K562 (cell line): ENCODE measurements around the gene BRPF1. TPM values are rescaled to one million over a fixed set of nuclear protein-coding genes. Genes with fewer than 3 reads are reported as not detected.

ENCODE experiments used
- ATAC-seq: fragments of 200-7000 bp; cut with Tn5 transposase; 3 replicates; pipeline ENCODE4 v1.9.1; 2020; ENCODE audit warnings: moderate library complexity
- BruUV-seq: library from RNA; stranded (reverse); fragments of 400-500 nt; replicated peaks from 2 replicates; lab custom pipeline; 2021; lab: Mats Ljungman, UMichigan
- CTCF ChIA-PET: fragments of 300-600 bp; formaldehyde crosslinking; extraction: SDS; loops from one replicate; lab custom pipeline; 2021; ENCODE audit warnings: low intra/inter-chr PET ratio; lab: Yijun Ruan, JAX
- POLR2A ChIA-PET: fragments of 300-600, 350-650 bp; sonication (Branson Sonifier 250); formaldehyde crosslinking; extraction: SDS; loops from one replicate; lab custom pipeline; 2021; ENCODE audit warnings: antibody characterized with exemption, inconsistent platforms; lab: Yijun Ruan, JAX
- DNase-seq, 4 experiments: peaks; one replicate each; pipeline versions ENCODE4 v3.0.0 to v3.0.0-alpha.2; 2011 to 2018; ENCODE audit warnings: low spot score in 3 of 4, mixed read lengths in 3 of 4; ENCODE audit errors: extremely low read depth in 1 of 4
- FAIRE-seq: peaks from 2 replicates; lab custom pipeline; 2011; peaks lifted over from hg19 to GRCh38; lab: Jason Lieb, UNC
- H2AFZ ChIP-seq: 2 replicates; pipeline ENCODE4 v1.6.0; 2011; ENCODE audit warnings: low read depth, low read length, control low read depth, inconsistent platforms
- H3K27ac ChIP-seq: fragments of 200-600 bp; 3 replicates; pipeline ENCODE4 v1.8.0; 2011; ENCODE audit warnings: low read depth, mild to moderate bottlenecking, control low read depth, inconsistent platforms, low read length, moderate library complexity, mixed read lengths; ENCODE audit errors: extremely low read depth
- H3K27me3 ChIP-seq, 2 experiments: fragments of 300-600 bp in 1 of 2; 2 replicates in 1 of 2; 3 replicates in 1 of 2; pipeline versions ENCODE4 v1.6.0 to v1.8.0; 2011; ENCODE audit warnings: inconsistent platforms in 2 of 2, low read length in 2 of 2, mild to moderate bottlenecking in 1 of 2, mixed read lengths in 1 of 2, moderate library complexity in 1 of 2; ENCODE audit not compliant: control insufficient read depth in 2 of 2, insufficient read depth in 2 of 2
- H3K36me3 ChIP-seq: fragments of 300-600 bp; 3 replicates; pipeline ENCODE4 v1.8.0; 2011; ENCODE audit warnings: mild to moderate bottlenecking, low read length, inconsistent platforms; ENCODE audit not compliant: control insufficient read depth, insufficient read depth
- H3K4me1 ChIP-seq, 2 experiments: fragments of 200-600 bp in 1 of 2; replicated peaks in 1 of 2; 2 replicates in 1 of 2; 3 replicates in 1 of 2; pipeline versions ENCODE4 v1.5.1 to v1.8.0; 2011; ENCODE audit warnings: inconsistent platforms in 2 of 2, low read length in 2 of 2, mild to moderate bottlenecking in 1 of 2, mixed read lengths in 1 of 2, moderate library complexity in 1 of 2; ENCODE audit not compliant: control insufficient read depth in 2 of 2, insufficient read depth in 2 of 2
- H3K4me2 ChIP-seq: 2 replicates; pipeline ENCODE4 v1.6.1; 2011; ENCODE audit warnings: low read length, control low read depth, inconsistent platforms, mixed read lengths; ENCODE audit not compliant: insufficient read depth
- H3K4me3 ChIP-seq: fragments of 200-600 bp; sonication (generic), shearing (Covaris generic); 2 replicates; pipeline ENCODE4 v1.5.1; 2016; ENCODE audit warnings: control low read depth, inconsistent platforms
- H3K79me2 ChIP-seq: fragments of 200-600 bp; 3 replicates; pipeline ENCODE4 v1.8.0; 2011; ENCODE audit warnings: low read length, inconsistent platforms; ENCODE audit not compliant: control insufficient read depth, insufficient read depth
- H3K9ac ChIP-seq, 2 experiments: 2 replicates each; pipeline versions ENCODE4 v1.6.0 to v1.6.1; 2011; ENCODE audit warnings: low read depth in 2 of 2, low read length in 2 of 2, control low read depth in 1 of 2, inconsistent platforms in 1 of 2, mild to moderate bottlenecking in 1 of 2, mixed read lengths in 1 of 2; ENCODE audit not compliant: insufficient read depth in 1 of 2
- H3K9me1 ChIP-seq: one replicate; pipeline ENCODE4 v1.6.0; 2011; ENCODE audit warnings: inconsistent platforms, mild to moderate bottlenecking, low read length, moderate library complexity; ENCODE audit not compliant: control insufficient read depth, insufficient read depth
- H3K9me3 ChIP-seq: replicated peaks from 2 replicates; pipeline ENCODE4 v1.5.1; 2011; ENCODE audit warnings: low read depth, low read length, inconsistent platforms; ENCODE audit not compliant: control insufficient read depth, insufficient read depth
- H4K20me1 ChIP-seq: replicated peaks from 2 replicates; pipeline ENCODE4 v1.6.1; 2011; ENCODE audit warnings: low read length, inconsistent platforms, mixed read lengths; ENCODE audit not compliant: control insufficient read depth, insufficient read depth
- AFF1 ChIP-seq, 2 experiments: fragments of 450-650 bp; IDR thresholded peaks; 2 replicates each; pipeline ENCODE4 v1.6.1; 2018; ENCODE audit warnings: mild to moderate bottlenecking in 2 of 2, low read depth in 1 of 2; ENCODE audit not compliant: partially characterized antibody in 2 of 2
- BRCA1 ChIP-seq, 2 experiments: fragments of 450-650 bp in 1 of 2; sonication (generic) in 1 of 2; formaldehyde crosslinking in 1 of 2; IDR thresholded peaks; 2 replicates each; pipeline versions ENCODE4 v1.5.0 to v1.6.1; 2017 to 2020; ENCODE audit warnings: mild to moderate bottlenecking in 1 of 2, missing genetic modification reagents in 1 of 2
- CTCF ChIP-seq, 3 experiments: IDR thresholded peaks in 2 of 3; conservative IDR thresholded peaks in 1 of 3; 2 replicates each; pipeline ENCODE4 v1.5.1; 2011 to 2012; ENCODE audit warnings: low read length in 3 of 3, mild to moderate bottlenecking in 3 of 3, control low read depth in 2 of 3, improper control_type of control experiment in 1 of 3, inconsistent platforms in 1 of 3, low read depth in 1 of 3, mixed read lengths in 1 of 3, moderate library complexity in 1 of 3; ENCODE audit not compliant: insufficient read depth in 2 of 3
- EHMT2 ChIP-seq: fragments of 450-650 bp; IDR thresholded peaks from 2 replicates; pipeline ENCODE4 v1.6.1; 2018; ENCODE audit warnings: antibody characterized with exemption
- FOXJ2 ChIP-seq: fragments of 200-800 bp; sonication (Bioruptor generic); IDR thresholded peaks from 2 replicates; pipeline ENCODE4 v1.6.1; 2016; ENCODE audit warnings: missing genetic modification characterization, missing compliant biosample characterization
- NFRKB ChIP-seq: fragments of 450-650 bp; IDR thresholded peaks from 2 replicates; pipeline ENCODE4 v1.6.1; 2016; ENCODE audit warnings: low read depth
- RBM34 ChIP-seq: fragments of 200-400 bp; formaldehyde crosslinking; IDR thresholded peaks from 2 replicates; pipeline ENCODE4 v1.6.1; 2018; ENCODE audit warnings: low read length, borderline replicate concordance; ENCODE audit not compliant: insufficient read depth
- ZNF583 ChIP-seq: fragments of 250-450 bp; sonication (Bioruptor Pico); IDR thresholded peaks from 2 replicates; pipeline ENCODE4 v1.4.0; 2020
- WGBS: fragments of 100-300 bp; shearing (Covaris generic); methylation state at CpG from one replicate; pipeline ENCODE4 v1.1.6; 2016; ENCODE audit warnings: low coverage, mixed read lengths; ENCODE audit not compliant: insufficient coverage; ENCODE audit errors: missing lambda C conversion rate; 5-methylcytosine and 5-hydroxymethylcytosine counted together
- in situ Hi-C: fragments of 300-500 bp; cut with MboI; formaldehyde crosslinking; loops from 4 replicates; pipeline ENCODE4 v1.15.0; 2018; ENCODE audit warnings: inconsistent platforms, mixed read lengths
- intact Hi-C: fragments of 100-400 bp; cut with micrococcal nuclease; formaldehyde crosslinking; loops from 2 replicates; pipeline ENCODE4 v1.14.2; 2022
- polyA plus RNA-seq, 8 experiments: library from polyadenylated mRNA; depleted of rRNA in 4 of 8; stranded (reverse) in 5 of 8; unstranded in 3 of 8; fragments of >200 nt; fragmentation: Nextera tagmentation in 2 of 8; fragmentation: Illumina TruSeq in 1 of 8; extraction: Ambion mirVana in 2 of 8; extraction: Trizol in 1 of 8; gene quantifications; 2 replicates each; pipeline versions ENCODE4 v1.2.1 to v1.2.3, GENCODE V29; 2011 to 2014; ENCODE audit warnings: inconsistent platforms in 1 of 8, missing spikeins in 1 of 8
- total RNA-seq, 7 experiments: library from RNA; depleted of rRNA in 6 of 7; stranded (reverse); fragments of >200 nt in 6 of 7; fragmentation: Illumina TruSeq in 2 of 7; extraction: Trizol in 2 of 7; gene quantifications; 2 replicates each; pipeline versions ENCODE4 v1.2.1 to v1.2.3, GENCODE V29; 2011 to 2021; ENCODE audit warnings: low replicate concordance in 1 of 7
- TF ChIP-seq, protein P1 (sequence below): fragments of 200-400 bp; formaldehyde crosslinking; IDR thresholded peaks from 2 replicates; pipeline ENCODE4 v1.6.1; 2017; ENCODE audit warnings: mild to moderate bottlenecking, low read depth, low read length, moderate library complexity
- TF ChIP-seq, protein P2 (sequence below): fragments of 250-450 bp; sonication (Bioruptor Pico); IDR thresholded peaks from 2 replicates; pipeline ENCODE4 v1.8.0; 2022; ENCODE audit warnings: inconsistent platforms

The BRPF1 gene
- total and polyA plus RNA-seq, 9 of the 15 experiments (the other 6 are each of a cell fraction or from before 2014, with no cell fraction given), result 1.1 to 40.2 (median 23.5) TPM

DNA sequence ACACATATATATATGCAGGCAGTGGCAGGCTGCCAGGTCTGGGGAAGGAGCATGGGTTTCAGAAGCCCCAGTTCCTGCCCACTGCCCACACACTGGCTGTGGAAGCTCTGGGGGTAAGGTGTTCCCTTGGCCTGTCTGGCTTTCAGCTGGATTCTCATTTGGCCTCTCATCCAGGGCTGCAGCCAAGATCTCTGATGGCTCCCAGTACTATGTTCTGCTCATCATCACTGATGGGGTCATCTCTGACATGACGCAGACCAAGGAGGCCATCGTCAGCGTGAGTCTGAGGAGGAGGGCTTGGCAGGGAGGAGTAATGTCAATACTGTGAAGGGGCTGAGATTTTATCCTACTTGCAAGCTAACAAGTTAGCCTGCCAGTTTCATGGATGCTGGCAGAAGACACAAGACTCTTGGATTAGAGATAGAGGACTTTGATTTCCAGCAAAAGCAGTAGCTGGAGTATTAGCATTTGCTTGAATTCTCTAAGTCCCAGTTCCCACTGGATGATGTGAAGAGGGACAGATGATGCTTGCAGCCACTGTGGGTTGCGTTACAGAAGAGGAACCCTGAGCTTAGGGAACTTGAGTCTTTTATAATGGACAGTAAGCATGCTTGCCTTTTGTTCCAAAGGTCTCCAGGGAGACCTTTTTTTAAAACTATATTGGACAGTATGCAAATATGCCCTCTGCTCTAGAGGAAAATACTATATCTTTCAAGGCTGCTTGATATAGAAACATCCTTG is 5.6 kb upstream of the BRPF1 start:
- Histone ChIP-seq H4K20me1 (no peaks in the 10 kb centered on the region), H3K4me2 (no peak overlapping the region), H3K9ac (no peak overlapping the region), H3K27ac (no peak overlapping the region), H3K27me3 (peaks cover 0 to 5% of the 10 kb centered on the region in 2 experiments; a peak in 2 of 5 replicates), H3K36me3 (no peaks in the 10 kb centered on the region), H3K79me2 (no peaks in the 10 kb centered on the region), H2AFZ (no peak overlapping the region), H3K4me1 (peaks cover 17 to 24% of the 10 kb centered on the region in 2 experiments), H3K9me1 (no peaks in the 10 kb centered on the region), H3K9me3 (no peaks in the 10 kb centered on the region), H3K4me3 (no peak overlapping the region)
- DNase-seq (no peak), ATAC-seq (no peak), FAIRE-seq (no peak)
- ChIA-PET CTCF (interaction anchor here (0.6 kb wide), 1 partner anchor 1013 kb away, joined by 3 read pairs; no protein-coding TSS in a partner anchor), POLR2A (no interaction called here)
- no TSS peak for BruUV-seq
- WGBS, result 34% methylated on average over 4 of the region's 4 CpGs
- intact Hi-C loops (loop anchor here (10.0 kb wide), 1 partner anchor 599 kb away; the partner anchor contains the start of gene SEC13), in situ Hi-C loops (loop anchor here (10.0 kb wide), 1 partner anchor 221 kb away; no protein-coding TSS in a partner anchor)
- TF ChIP-seq NFRKB (no peak), AFF1 (IDR thresholded peaks at IDR 0.05; ENCODE audit: low read depth in 1 of 2, partially characterized antibody in 2 of 2) (no peak), EHMT2 (no peak), CTCF (IDR thresholded peaks at IDR 0.05 in 2 of 3, conservative IDR thresholded peaks at IDR 0.05 in 1 of 3; ENCODE audit: insufficient read depth in 2 of 3, low read depth in 1 of 3, low read length in 3 of 3) (no peak), ZNF583 (CRISPR knock-in tag) (no peak), BRCA1 (IDR thresholded peaks at IDR 0.05) (no peak), BRCA1 (CRISPR knock-in tag; IDR thresholded peaks at IDR 0.05) (no peak), RBM34 (no peak), FOXJ2 (tag) (no peak)
- TF ChIP-seq, protein P1, sequence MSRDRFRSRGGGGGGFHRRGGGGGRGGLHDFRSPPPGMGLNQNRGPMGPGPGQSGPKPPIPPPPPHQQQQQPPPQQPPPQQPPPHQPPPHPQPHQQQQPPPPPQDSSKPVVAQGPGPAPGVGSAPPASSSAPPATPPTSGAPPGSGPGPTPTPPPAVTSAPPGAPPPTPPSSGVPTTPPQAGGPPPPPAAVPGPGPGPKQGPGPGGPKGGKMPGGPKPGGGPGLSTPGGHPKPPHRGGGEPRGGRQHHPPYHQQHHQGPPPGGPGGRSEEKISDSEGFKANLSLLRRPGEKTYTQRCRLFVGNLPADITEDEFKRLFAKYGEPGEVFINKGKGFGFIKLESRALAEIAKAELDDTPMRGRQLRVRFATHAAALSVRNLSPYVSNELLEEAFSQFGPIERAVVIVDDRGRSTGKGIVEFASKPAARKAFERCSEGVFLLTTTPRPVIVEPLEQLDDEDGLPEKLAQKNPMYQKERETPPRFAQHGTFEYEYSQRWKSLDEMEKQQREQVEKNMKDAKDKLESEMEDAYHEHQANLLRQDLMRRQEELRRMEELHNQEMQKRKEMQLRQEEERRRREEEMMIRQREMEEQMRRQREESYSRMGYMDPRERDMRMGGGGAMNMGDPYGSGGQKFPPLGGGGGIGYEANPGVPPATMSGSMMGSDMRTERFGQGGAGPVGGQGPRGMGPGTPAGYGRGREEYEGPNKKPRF, result no peak
- TF ChIP-seq, protein P2, sequence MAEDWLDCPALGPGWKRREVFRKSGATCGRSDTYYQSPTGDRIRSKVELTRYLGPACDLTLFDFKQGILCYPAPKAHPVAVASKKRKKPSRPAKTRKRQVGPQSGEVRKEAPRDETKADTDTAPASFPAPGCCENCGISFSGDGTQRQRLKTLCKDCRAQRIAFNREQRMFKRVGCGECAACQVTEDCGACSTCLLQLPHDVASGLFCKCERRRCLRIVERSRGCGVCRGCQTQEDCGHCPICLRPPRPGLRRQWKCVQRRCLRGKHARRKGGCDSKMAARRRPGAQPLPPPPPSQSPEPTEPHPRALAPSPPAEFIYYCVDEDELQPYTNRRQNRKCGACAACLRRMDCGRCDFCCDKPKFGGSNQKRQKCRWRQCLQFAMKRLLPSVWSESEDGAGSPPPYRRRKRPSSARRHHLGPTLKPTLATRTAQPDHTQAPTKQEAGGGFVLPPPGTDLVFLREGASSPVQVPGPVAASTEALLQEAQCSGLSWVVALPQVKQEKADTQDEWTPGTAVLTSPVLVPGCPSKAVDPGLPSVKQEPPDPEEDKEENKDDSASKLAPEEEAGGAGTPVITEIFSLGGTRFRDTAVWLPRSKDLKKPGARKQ (CRISPR knock-in tag), result no peak
